Glomerular endothelial cell (primary cell): Measurements from ENCODE around the gene CEP131. TPM values are rescaled to one million over a fixed set of nuclear protein-coding genes. Genes with fewer than 3 reads are reported as not detected.
"Not testable (repeated sequence)": the region's sequence is repeated elsewhere in the genome, so short reads cannot be mapped to it uniquely, and the experiment has no call there.

Source experiments
- DNase-seq: peaks from one replicate; pipeline ENCODE4 v3.0.0-alpha.2; 2011; ENCODE audit warnings: low read depth, low spot score; ENCODE audit errors: extremely low read depth
- total RNA-seq: library from RNA; depleted of rRNA; stranded (reverse); fragments of >200 nt; gene quantifications from 2 replicates; pipeline ENCODE4 v1.2.3, GENCODE V29; 2015

CEP131 gene
- total RNA-seq, 1 donor from 2014 or later = 14.6 TPM

GRCh38 chr17:81156866-81157805, 65.6 kb downstream of the CEP131 start:
- no peak for DNase-seq

- no peak for DNase-seq
Observed at GRCh38 chr17:81154961-81155360, 67.8 kb downstream of the CEP131 start.

GRCh38 chr17:81154016-81154415, 68.7 kb downstream of the CEP131 start:
- DNase-seq = not testable (repeated sequence)

- no peak for DNase-seq
Observed at GRCh38 chr17:81153340-81153803, 69.4 kb downstream of the CEP131 start.

GRCh38 chr17:81152288-81152828, 70.4 kb downstream of the CEP131 start:
- DNase-seq = no peak

GRCh38 chr17:81151278-81151677, 71.5 kb downstream of the CEP131 start:
- DNase-seq = no peak

- DNase-seq = no peak
Observed at GRCh38 chr17:81150377-81151077, 72.2 kb downstream of the CEP131 start.

- DNase-seq = no peak
Observed at GRCh38 chr17:81148986-81149533, 73.7 kb downstream of the CEP131 start.

- DNase-seq = no peak
Observed at GRCh38 chr17:81148571-81148970, 74.2 kb downstream of the CEP131 start.

GRCh38 chr17:81147701-81148100, 75.1 kb downstream of the CEP131 start:
- DNase-seq = no peak

GRCh38 chr17:81146208-81146607, 76.6 kb downstream of the CEP131 start:
- DNase-seq = not testable (repeated sequence)

GRCh38 chr17:81144423-81144781, 78.4 kb downstream of the CEP131 start:
- DNase-seq = no peak

GRCh38 chr17:81143717-81144422, 78.9 kb downstream of the CEP131 start:
- DNase-seq = no peak

GRCh38 chr17:81143200-81143527, 79.6 kb downstream of the CEP131 start:
- no peak for DNase-seq

GRCh38 chr17:81142301-81143199, 80.2 kb downstream of the CEP131 start:
- DNase-seq = peak; percentile 14

GRCh38 chr17:81140695-81141094, 82.1 kb downstream of the CEP131 start:
- no peak for DNase-seq

GRCh38 chr17:81140018-81140417, 82.7 kb downstream of the CEP131 start:
- DNase-seq = no peak
